Thyroid gland (tissue), 4 donors: Measurements from ENCODE around the gene KCNMA1.
A peak's percentile ranks its signal among the peaks of the same experiment; 100 is the strongest.

Experiments used
- CTCF ChIP-seq, 6 experiments: fragments of 200-600 bp in 3 of 6; fragments of 450-650 bp in 3 of 6; sonication (generic) in 3 of 6; IDR thresholded peaks; one replicate each; pipeline ENCODE4 v1.5.1; 2016 to 2019; ENCODE audit warnings: antibody characterized with exemption in 6 of 6, mild to moderate bottlenecking in 2 of 6, inconsistent platforms in 1 of 6, moderate library complexity in 1 of 6
- POLR2A ChIP-seq, 2 donors: fragments of 450-650 bp; IDR thresholded peaks; one replicate each; pipeline ENCODE4 v1.6.1; 2017; ENCODE audit warnings: antibody characterized with exemption in 2 of 2, mild to moderate bottlenecking in 2 of 2, moderate library complexity in 1 of 2

- peak; percentile 75 to 93 (median 87) for TF ChIP-seq CTCF (IDR thresholded peaks at IDR 0.05)
- TF ChIP-seq POLR2A (IDR thresholded peaks at IDR 0.05), result no peak
These were observed 463.8 kb downstream of the KCNMA1 start for GRCh38 chr10:77173615-77174461.
